ENCODE measurements around the gene FHAD1.

FHAD1 gene

GRCh38 chr1:15310544-15310943 lies 63.5 kb downstream of the FHAD1 start:
- no peak for DNase-seq

- no peak for DNase-seq
Measured at GRCh38 chr1:15311122-15311822, 64.2 kb downstream of the FHAD1 start.

GRCh38 chr1:15311880-15312279 lies 64.9 kb downstream of the FHAD1 start:
- no peak for DNase-seq

GRCh38 chr1:15312626-15313411 lies 65.8 kb downstream of the FHAD1 start:
- DNase-seq = no peak

GRCh38 chr1:15314328-15315281 lies 67.6 kb downstream of the FHAD1 start:
- DNase-seq = no peak

- no peak for DNase-seq
Measured at GRCh38 chr1:15315815-15316214, 68.8 kb downstream of the FHAD1 start.

GRCh38 chr1:15316510-15316909 lies 69.5 kb downstream of the FHAD1 start:
- DNase-seq = no peak

- DNase-seq = no peak
Measured at GRCh38 chr1:15320267-15320666, 73.2 kb downstream of the FHAD1 start.

GRCh38 chr1:15321601-15322000 lies 74.6 kb downstream of the FHAD1 start:
- no peak for DNase-seq

- peak in 1 of 2 experiments; percentile 44 for DNase-seq
Measured at GRCh38 chr1:15322648-15323350, 75.8 kb downstream of the FHAD1 start.

- peak; percentile 73 to 86 for DNase-seq
Measured at GRCh38 chr1:15323351-15323988, 76.4 kb downstream of the FHAD1 start.

GRCh38 chr1:15323989-15324868 lies 77.2 kb downstream of the FHAD1 start:
- DNase-seq = no peak

GRCh38 chr1:15324869-15325335 lies 77.9 kb downstream of the FHAD1 start:
- DNase-seq = no peak

- no peak for DNase-seq
Measured at GRCh38 chr1:15325375-15326085, 78.5 kb downstream of the FHAD1 start.

GRCh38 chr1:15326691-15327588 lies 79.9 kb downstream of the FHAD1 start:
- DNase-seq = peak in 1 of 2 experiments; percentile 73

- DNase-seq = peak; percentile 79 to 82
Measured at GRCh38 chr1:15328351-15329103, 81.5 kb downstream of the FHAD1 start.

- peak in 1 of 2 experiments; percentile 35 for DNase-seq
Measured at GRCh38 chr1:15329104-15329820, 82.2 kb downstream of the FHAD1 start.

Data from NCI-H446 (cell line).